HepG2 (cell line): Measurements from ENCODE around the gene GPBAR1. TPM values are rescaled to one million over a fixed set of nuclear protein-coding genes. Genes with fewer than 3 reads are reported as not detected.
A peak's percentile ranks its signal among the peaks of the same experiment; 100 is the strongest.
"Not testable (repeated sequence)": the region's sequence is repeated elsewhere in the genome, so short reads cannot be mapped to it uniquely, and the experiment has no call there.

Experiments
- ATAC-seq: fragments of 200-7000 bp; cut with Tn5 transposase; 3 replicates; pipeline ENCODE4 v1.9.1; 2020; ENCODE audit warnings: mild to moderate bottlenecking, moderate library complexity
- BruUV-seq: library from RNA; stranded (reverse); fragments of 400-500 nt; replicated peaks from 2 replicates; lab custom pipeline; 2021; lab: Mats Ljungman, UMichigan
- CTCF ChIA-PET: fragments of 300-600 bp; formaldehyde crosslinking; extraction: SDS; loops from one replicate; lab custom pipeline; 2021; ENCODE audit warnings: low total read pairs, inconsistent platforms, low intra/inter-chr PET ratio; lab: Yijun Ruan, JAX
- POLR2A ChIA-PET: fragments of 350-600 bp; sonication (Branson Sonifier 250); formaldehyde crosslinking; loops from one replicate; lab custom pipeline; 2020; ENCODE audit warnings: antibody characterized with exemption, inconsistent platforms; lab: Yijun Ruan, JAX
- DNase-seq: peaks from one replicate; pipeline ENCODE4 v3.0.0-alpha.2; 2015; ENCODE audit warnings: low spot score
- FAIRE-seq: peaks from 3 replicates; lab custom pipeline; 2011; peaks lifted over from hg19 to GRCh38; lab: Jason Lieb, UNC
- H2AFZ ChIP-seq: one replicate; pipeline ENCODE4 v1.6.1; 2011; ENCODE audit warnings: low read length, inconsistent platforms
- H3K27ac ChIP-seq: fragments of 300-600 bp; 3 replicates; pipeline ENCODE4 v1.8.0; 2011; ENCODE audit warnings: mixed run types, mild to moderate bottlenecking, mixed read lengths, low read length, inconsistent platforms; ENCODE audit not compliant: insufficient read depth; ENCODE audit errors: extremely low read length
- H3K27me3 ChIP-seq, 2 experiments: fragments of 200-600 bp in 1 of 2; 2 replicates in 1 of 2; 3 replicates in 1 of 2; pipeline versions ENCODE4 v1.6.0 to v1.8.0; 2011; ENCODE audit warnings: low read length in 2 of 2, mild to moderate bottlenecking in 2 of 2, moderate library complexity in 2 of 2, inconsistent platforms in 1 of 2; ENCODE audit not compliant: insufficient read depth in 2 of 2, control insufficient read depth in 1 of 2
- H3K36me3 ChIP-seq, 2 experiments: fragments of 200-600 bp in 1 of 2; replicated peaks in 1 of 2; 2 replicates in 1 of 2; 3 replicates in 1 of 2; pipeline versions ENCODE4 v1.5.1 to v1.8.0; 2011; ENCODE audit warnings: low read length in 2 of 2, inconsistent platforms in 1 of 2; ENCODE audit not compliant: insufficient read depth in 2 of 2, control insufficient read depth in 1 of 2
- H3K4me1 ChIP-seq: 2 replicates; pipeline ENCODE4 v1.5.1; 2012; ENCODE audit warnings: low read length, inconsistent platforms; ENCODE audit not compliant: insufficient read depth
- H3K4me2 ChIP-seq: 2 replicates; pipeline ENCODE4 v1.6.0; 2011; ENCODE audit warnings: low read depth, low read length, inconsistent platforms
- H3K4me3 ChIP-seq, 3 experiments: fragments of 200-600 bp in 1 of 3; sonication (generic), shearing (Covaris generic) in 1 of 3; replicated peaks in 1 of 3; 2 replicates each; pipeline ENCODE4 v1.5.1; 2011 to 2016; ENCODE audit warnings: low read length in 3 of 3, inconsistent platforms in 2 of 3, low read depth in 2 of 3, mild to moderate bottlenecking in 2 of 3, control low read depth in 1 of 3, mixed read lengths in 1 of 3; ENCODE audit not compliant: insufficient read depth in 1 of 3
- H3K79me2 ChIP-seq: one replicate; pipeline ENCODE4 v1.6.1; 2011; ENCODE audit warnings: low read length, inconsistent platforms; ENCODE audit not compliant: insufficient read depth
- H3K9ac ChIP-seq: 2 replicates; pipeline ENCODE4 v1.6.0; 2011; ENCODE audit warnings: mild to moderate bottlenecking, low read depth, low read length, inconsistent platforms; ENCODE audit not compliant: insufficient read depth
- H3K9me3 ChIP-seq: 2 replicates; pipeline ENCODE4 v1.5.1; 2012; ENCODE audit warnings: mild to moderate bottlenecking, low read length
- H4K20me1 ChIP-seq: 2 replicates; pipeline ENCODE4 v1.6.0; 2011; ENCODE audit warnings: inconsistent platforms, mild to moderate bottlenecking, low read length, moderate library complexity; ENCODE audit not compliant: insufficient read depth
- CCDC6 ChIP-seq: sonication (generic); formaldehyde crosslinking; IDR thresholded peaks from 2 replicates; pipeline ENCODE4 v1.8.1; 2022; ENCODE audit warnings: mild to moderate bottlenecking, missing genetic modification reagents, moderate library complexity
- HIVEP1 ChIP-seq: sonication (generic); formaldehyde crosslinking; IDR thresholded peaks from 2 replicates; pipeline ENCODE4 v1.4.0; 2020; ENCODE audit warnings: mild to moderate bottlenecking, missing genetic modification reagents
- ZNF460 ChIP-seq: sonication (generic); formaldehyde crosslinking; IDR thresholded peaks from 2 replicates; pipeline ENCODE4 v1.5.1; 2020; ENCODE audit warnings: missing genetic modification reagents, mild to moderate bottlenecking, borderline replicate concordance
- ZNF563 ChIP-seq: sonication (generic); formaldehyde crosslinking; IDR thresholded peaks from 2 replicates; pipeline ENCODE4 v1.8.0; 2022; ENCODE audit warnings: mild to moderate bottlenecking, moderate library complexity, missing genetic modification reagents
- ZNF564 ChIP-seq: sonication (generic); formaldehyde crosslinking; IDR thresholded peaks from 2 replicates; pipeline ENCODE4 v1.8.1; 2023; ENCODE audit warnings: mild to moderate bottlenecking, missing genetic modification reagents
- WGBS: methylation state at CpG from one replicate; pipeline ENCODE4 v1.1.6; 2017; ENCODE audit warnings: low lambda C conversion rate; 5-methylcytosine and 5-hydroxymethylcytosine counted together
- in situ Hi-C: cut with HindIII; loops from 2 replicates; pipeline ENCODE4 v1.10.0; 2017; ENCODE audit warnings: low pct_unique_long_range_greater_than_20kb; ENCODE audit not compliant: extremely low pct_ligation_motif_present
- intact Hi-C: fragments of 100-400 bp; cut with micrococcal nuclease; formaldehyde crosslinking; loops from one replicate; pipeline ENCODE4 v1.10.0; 2022; ENCODE audit not compliant: unreplicated experiment
- polyA plus RNA-seq, 8 experiments: library from polyadenylated mRNA; depleted of rRNA in 3 of 8; stranded (reverse) in 7 of 8; unstranded in 1 of 8; fragments of >200 nt; fragmentation: Illumina TruSeq in 4 of 8; extraction: Trizol in 4 of 8; gene quantifications; 2 replicates each; pipeline versions ENCODE4 v1.2.1 to v1.2.3, GENCODE V29; 2011 to 2016; ENCODE audit warnings: low read depth in 4 of 8, missing spikeins in 1 of 8, mixed read lengths in 1 of 8; ENCODE audit not compliant: insufficient read depth in 1 of 8
- total RNA-seq, 5 experiments: library from RNA; depleted of rRNA; stranded (reverse); fragments of >200 nt; fragmentation: Illumina TruSeq; extraction: Trizol; gene quantifications; 2 replicates each; pipeline ENCODE4 v1.2.3, GENCODE V29; 2016; ENCODE audit warnings: low read depth in 1 of 5
- TF ChIP-seq, protein P1 (sequence below): sonication (generic); formaldehyde crosslinking; IDR thresholded peaks from 2 replicates; pipeline ENCODE4 v1.5.0; 2020; ENCODE audit warnings: mild to moderate bottlenecking, missing genetic modification reagents

The GPBAR1 gene
- total and polyA plus RNA-seq, 2 of the 13 experiments (the other 11 are each of a cell fraction or from before 2014, with no cell fraction given): 0.05 to 0.09 TPM

DNA sequence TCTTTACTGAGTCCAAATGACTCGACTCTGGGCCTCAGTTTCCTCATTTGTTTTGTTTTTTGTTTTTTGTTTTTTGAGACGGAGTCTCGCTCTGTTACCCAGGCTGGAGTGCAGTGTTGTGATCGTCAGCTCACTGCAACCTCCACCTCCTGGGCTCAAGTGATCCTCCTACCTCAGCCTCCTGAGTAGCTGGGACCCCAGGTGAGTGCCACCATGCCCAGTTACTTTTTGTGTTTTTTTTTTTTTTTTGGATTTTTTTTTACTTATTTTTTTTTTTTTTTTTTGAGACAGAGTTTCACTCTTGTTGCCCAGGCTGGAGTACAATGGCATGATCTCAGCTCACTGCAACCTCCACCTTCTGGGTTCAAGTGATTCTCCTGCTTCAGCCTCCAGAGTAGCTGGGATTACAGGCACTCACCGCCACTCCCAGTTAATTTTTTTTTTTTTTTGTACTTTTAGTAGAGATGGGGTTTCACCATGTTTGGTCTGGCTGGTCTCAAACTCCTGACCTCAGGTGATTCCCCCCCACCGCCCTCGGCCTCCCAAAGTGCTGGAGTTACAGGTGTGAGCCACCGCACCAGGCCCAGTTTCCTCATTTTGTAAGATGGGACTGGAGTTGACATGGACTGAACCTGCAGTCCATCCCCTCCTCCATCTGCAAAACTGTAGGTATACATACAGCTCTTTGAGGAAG is 12.5 kb downstream of the GPBAR1 start:
- Histone ChIP-seq H3K36me3 (peaks cover 28 to 49% of the 10 kb centered on the region in 2 experiments), H3K79me2 (peaks cover 21% of the 10 kb centered on the region), H3K4me1 (peaks cover 29% of the 10 kb centered on the region)
- WGBS: 97% methylated on average over 8 of the region's 8 CpGs
- H4K20me1 ChIP-seq, ATAC-seq, H2AFZ ChIP-seq, H3K9me3 ChIP-seq, H3K4me3 ChIP-seq, BruUV-seq, H3K4me2 ChIP-seq, H3K27ac ChIP-seq, FAIRE-seq, H3K27me3 ChIP-seq, DNase-seq, H3K9ac ChIP-seq: not testable (repeated sequence)
- intact Hi-C loops: loop anchor here (5.0 kb wide), 2 partner anchors 56 to 86 kb away; partner anchors contain the start of gene ARPC2
- CTCF ChIA-PET: interaction anchor here (0.9 to 2.0 kb wide), 10 partner anchors 14 to 244 kb away, joined by 3 to 13 read pairs (median 6); partner anchors contain the start of genes CATIP and TMBIM1
- peak; percentile 49; the same call in 1 of the 2 replicates for TF ChIP-seq ZNF563 (CRISPR knock-in tag)
- TF ChIP-seq, protein P1, sequence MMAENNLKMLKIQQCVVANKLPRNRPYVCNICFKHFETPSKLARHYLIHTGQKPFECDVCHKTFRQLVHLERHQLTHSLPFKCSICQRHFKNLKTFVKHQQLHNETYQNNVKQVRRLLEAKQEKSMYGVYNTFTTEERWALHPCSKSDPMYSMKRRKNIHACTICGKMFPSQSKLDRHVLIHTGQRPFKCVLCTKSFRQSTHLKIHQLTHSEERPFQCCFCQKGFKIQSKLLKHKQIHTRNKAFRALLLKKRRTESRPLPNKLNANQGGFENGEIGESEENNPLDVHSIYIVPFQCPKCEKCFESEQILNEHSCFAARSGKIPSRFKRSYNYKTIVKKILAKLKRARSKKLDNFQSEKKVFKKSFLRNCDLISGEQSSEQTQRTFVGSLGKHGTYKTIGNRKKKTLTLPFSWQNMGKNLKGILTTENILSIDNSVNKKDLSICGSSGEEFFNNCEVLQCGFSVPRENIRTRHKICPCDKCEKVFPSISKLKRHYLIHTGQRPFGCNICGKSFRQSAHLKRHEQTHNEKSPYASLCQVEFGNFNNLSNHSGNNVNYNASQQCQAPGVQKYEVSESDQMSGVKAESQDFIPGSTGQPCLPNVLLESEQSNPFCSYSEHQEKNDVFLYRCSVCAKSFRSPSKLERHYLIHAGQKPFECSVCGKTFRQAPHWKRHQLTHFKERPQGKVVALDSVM: 0 out of 2 replicates have a peak, but pooled peaks have one; percentile 13
- 0 out of 2 replicates have a peak, but pooled peaks have one; percentile 30 for TF ChIP-seq CCDC6
- 0 out of 2 replicates have a peak, but pooled peaks have one; percentile 5 for TF ChIP-seq HIVEP1 (CRISPR knock-in tag)
- TF ChIP-seq ZNF460: peak; percentile 49; the same call in 1 of the 2 replicates
- 0 out of 2 replicates have a peak, but pooled peaks have one; percentile 11 for TF ChIP-seq ZNF564 (CRISPR knock-in tag)
- in situ Hi-C loops: loop anchor here (5.0 to 10.0 kb wide), 2 partner anchors 191 to 374 kb away; no protein-coding TSS in a partner anchor
- POLR2A ChIA-PET: interaction anchor here (1.0 to 7.5 kb wide), 4 partner anchors 12 to 127 kb away, joined by 4 to 121 read pairs (median 59); partner anchors contain the start of genes CTDSP1 and TMBIM1
